ENCODE measurements around the gene UBR4. TPM values are rescaled to one million over a fixed set of nuclear protein-coding genes. Genes with fewer than 3 reads are reported as not detected.

UBR4 gene
- total and polyA plus RNA-seq, 10 of the 15 experiments (the other 5 are each of a cell fraction or from before 2014, with no cell fraction given) = 34.2 to 124 (median 56.2) TPM

- SMC1A ChIA-PET (ENCODE audit: uncharacterized antibody, unreplicated experiment) = interaction anchor here (0.6 to 2.4 kb wide), 16 partner anchors 8 to 73 kb away, joined by 3 to 10 read pairs (median 4); no protein-coding TSS in a partner anchor
- Histone ChIP-seq H2AFZ (ENCODE audit: control insufficient read depth, low read depth, low read length) (no peak overlapping the region), H3K4me2 (ENCODE audit: control insufficient read depth, insufficient read depth) (no peak overlapping the region; the same call in 1 of the 2 replicates), H3K27me3 (replicated peaks in 1 of 2; ENCODE audit: control insufficient read depth in 2 of 2, insufficient read depth in 2 of 2, low read length in 1 of 2) (no peaks in the 10 kb centered on the region), H3K9ac (ENCODE audit: control insufficient read depth, insufficient read depth, low read length) (no peak overlapping the region), H3K79me2 (ENCODE audit: control insufficient read depth, insufficient read depth, low read length) (peaks cover 1% of the 10 kb centered on the region; the same call in 1 of the 2 replicates), H3K9me3 (replicated peaks; ENCODE audit: control insufficient read depth, insufficient read depth, low read length) (no peaks in the 10 kb centered on the region), H3K36me3 (ENCODE audit: control insufficient read depth in 2 of 2, insufficient read depth in 2 of 2, low read length in 1 of 2) (peaks cover 21 to 53% of the 10 kb centered on the region in 2 experiments), H4K20me1 (ENCODE audit: control insufficient read depth, insufficient read depth) (no peaks in the 10 kb centered on the region), H3K4me3 (no peak overlapping the region), H3K27ac (ENCODE audit: control insufficient read depth, insufficient read depth) (peak overlapping the region; percentile 35; the same call in 1 of the 2 replicates), H3K4me1 (ENCODE audit: control insufficient read depth, insufficient read depth, low read length) (peaks cover 37% of the 10 kb centered on the region)
- CTCF ChIA-PET = interaction anchor here (0.7 to 2.4 kb wide), 3 partner anchors 8 to 13 kb away, joined by 3 to 11 read pairs (median 6); no protein-coding TSS in a partner anchor
- WGBS (ENCODE audit: insufficient coverage, insufficient replicate concordance, low lambda C conversion rate, missing lambda C conversion rate) = 47% methylated on average over 3 of the region's 3 CpGs
- DNase-seq (ENCODE audit: low read depth, low spot score) (no peak), FAIRE-seq (no peak), ATAC-seq (peak; percentile 58)
- in situ Hi-C loops (cut with MboI) = no loop called here
- POLR2A ChIA-PET = interaction anchor here (0.6 kb wide), 1 partner anchor 168 kb away, joined by 4 read pairs; no protein-coding TSS in a partner anchor
- TF ChIP-seq HDAC2 (IDR thresholded peaks at IDR 0.05) (no peak), TBL1XR1 (IDR thresholded peaks at IDR 0.05; ENCODE audit: low read depth, low read length) (no peak), NFYB (IDR thresholded peaks at IDR 0.05; ENCODE audit: insufficient read depth, low read depth, low read length) (no peak), CHD4 (IDR thresholded peaks at IDR 0.05) (no peak), BCLAF1 (IDR thresholded peaks at IDR 0.05) (no peak)
- BruUV-seq (replicated peaks) = no TSS peak
- RAD21 ChIA-PET (ENCODE audit: unreplicated experiment) = interaction anchor here (0.6 to 2.2 kb wide), 3 partner anchors 16 to 75 kb away, joined by 3 to 5 read pairs (median 5); no protein-coding TSS in a partner anchor
- intact Hi-C loops (cut with micrococcal nuclease; ENCODE audit: unreplicated experiment) = no loop called here
Observed at GRCh38 chr1:19166066-19166465, 44.0 kb downstream of the UBR4 start.

Data from GM12878 (cell line).